Stimulated activated CD8-positive, alpha-beta memory T cell treated with anti-CD3 and anti-CD28 coated beads, Interleukin-15, amount 100 ng/mL, for 4 hours (primary cell): ENCODE results near the gene ZBTB8OS.

Experiments used
- DNase-seq, 2 donors: peaks; one replicate each; pipeline ENCODE4 v3.0.0-alpha.2; 2020; ENCODE audit warnings: low read depth in 2 of 2

The ZBTB8OS gene

DNA sequence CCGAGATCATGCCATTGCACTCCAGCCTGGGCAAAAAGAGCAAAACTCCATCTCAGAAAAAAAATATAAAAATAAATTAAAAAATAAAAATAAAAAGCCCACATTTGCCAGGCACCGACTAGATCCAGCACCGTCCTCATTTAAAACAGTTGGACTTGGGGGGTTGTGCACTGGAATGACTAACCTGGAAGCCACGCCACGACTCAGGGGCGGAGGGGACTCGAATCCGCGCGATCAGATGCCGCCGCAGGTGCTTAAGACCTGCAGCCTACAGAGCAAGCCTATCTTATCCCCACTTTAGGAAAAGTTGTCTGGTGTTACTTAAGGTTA is 38.5 kb downstream of the ZBTB8OS start:
- no peak for DNase-seq

DNA sequence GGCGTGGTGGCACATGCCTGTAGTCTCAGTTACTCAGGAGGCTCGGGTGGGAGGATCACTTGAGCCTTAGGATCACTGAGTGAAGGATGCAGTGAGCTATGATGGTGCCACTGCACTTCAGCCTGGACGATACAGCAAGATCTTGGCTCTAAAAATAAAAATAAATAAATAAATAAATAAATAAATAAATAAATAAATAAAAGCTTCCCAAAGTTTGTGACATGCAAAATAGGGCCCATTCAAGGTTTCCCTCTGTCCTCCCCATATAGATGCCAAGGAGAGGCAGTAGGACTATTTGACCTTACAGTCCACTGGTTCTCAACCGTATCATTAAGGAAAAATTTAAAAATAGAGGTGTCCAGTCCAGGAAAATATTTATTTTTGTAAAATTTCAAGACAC is 41.2 kb downstream of the ZBTB8OS start:
- no peak for DNase-seq

DNA sequence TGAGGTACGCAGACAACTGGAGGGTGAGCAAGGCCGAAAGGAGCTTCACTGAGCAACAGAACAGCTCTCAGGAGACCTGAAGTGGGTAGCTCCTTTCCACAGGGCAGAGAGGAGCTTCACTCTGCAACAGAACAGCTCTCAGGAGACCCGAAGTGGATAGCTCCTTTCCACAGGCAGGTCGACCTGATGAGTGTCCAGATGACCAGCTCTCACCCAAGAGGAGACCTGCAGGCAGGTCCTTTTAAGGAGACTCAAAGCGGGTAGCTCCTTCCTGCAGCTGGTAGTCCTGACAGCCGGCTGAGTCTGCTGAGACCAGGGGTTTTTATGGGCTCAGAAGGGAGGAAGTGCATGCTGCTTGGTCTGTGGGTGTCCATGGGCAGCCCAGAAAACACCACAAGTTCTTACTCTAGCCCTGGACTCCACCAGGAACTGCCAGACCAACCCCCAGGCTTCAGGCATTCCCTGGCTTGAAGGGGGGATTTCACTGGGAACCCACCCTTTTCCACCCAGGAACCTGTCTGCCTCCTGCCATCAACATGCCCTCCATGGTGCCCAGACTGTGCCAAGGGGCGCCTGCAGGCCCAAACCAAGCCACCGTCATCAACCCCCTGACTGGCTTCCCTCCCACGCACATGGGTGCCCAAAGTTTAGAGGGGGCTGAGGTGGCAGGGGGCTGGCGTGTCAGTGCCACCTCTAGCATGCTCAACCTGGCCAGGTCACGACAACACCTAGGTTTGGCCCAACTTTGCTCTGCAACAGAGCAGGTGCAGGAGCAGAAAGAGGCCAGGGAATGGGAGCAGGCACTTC is 43.6 kb downstream of the ZBTB8OS start:
- DNase-seq, result no peak

DNA sequence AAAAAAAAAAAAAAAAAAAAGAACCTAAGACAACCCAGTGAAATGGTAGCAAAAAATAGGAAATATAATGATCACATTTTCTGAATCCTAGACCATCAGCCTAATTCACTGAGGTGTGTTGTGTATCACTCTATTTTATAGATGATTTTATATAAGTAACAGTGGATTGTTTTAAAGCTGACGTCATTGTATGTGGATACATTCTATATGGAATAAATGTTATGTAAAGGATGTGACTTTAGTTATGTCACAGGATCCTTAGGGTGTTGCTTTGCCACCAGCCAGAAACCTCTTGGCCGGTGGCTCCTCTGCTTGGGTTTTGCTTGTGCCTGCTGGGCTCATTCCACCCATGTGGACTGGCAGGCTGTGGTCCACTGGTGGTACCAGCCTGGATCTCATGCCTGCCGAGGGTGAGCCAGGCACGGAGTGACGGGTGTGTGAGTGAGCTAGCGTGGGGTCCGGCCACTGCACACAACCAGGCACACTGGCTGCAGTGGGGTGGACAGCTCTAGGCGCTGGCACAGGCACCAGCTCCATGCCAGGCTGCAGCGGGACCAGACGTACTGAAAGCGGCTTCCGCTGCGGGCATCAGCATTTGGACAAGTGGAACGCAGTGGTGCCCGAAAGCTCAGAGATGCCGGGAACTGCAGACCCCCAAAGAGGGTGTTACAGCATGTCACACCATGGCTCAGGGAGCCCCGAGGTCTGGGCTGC is 44.5 kb downstream of the ZBTB8OS start:
- DNase-seq, result no peak

GRCh38 chr1:32600034-32600433 is 50.3 kb downstream of the ZBTB8OS start:
- DNase-seq, result no peak

DNA sequence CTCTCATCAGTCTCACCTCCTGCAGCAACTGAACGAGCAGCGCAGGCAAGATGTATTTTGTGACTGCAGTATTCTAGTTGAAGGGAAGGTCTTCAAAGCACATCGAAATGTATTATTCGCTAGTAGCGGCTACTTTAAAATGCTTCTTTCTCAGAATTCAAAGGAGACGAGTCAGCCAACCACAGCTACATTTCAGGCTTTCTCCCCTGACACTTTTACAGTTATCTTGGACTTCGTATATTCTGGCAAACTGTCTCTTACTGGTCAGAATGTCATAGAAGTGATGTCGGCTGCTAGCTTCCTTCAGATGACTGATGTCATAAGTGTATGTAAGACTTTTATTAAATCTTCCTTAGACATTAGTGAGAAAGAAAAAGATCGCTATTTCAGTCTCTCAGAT is 57.4 kb downstream of the ZBTB8OS start:
- DNase-seq, result no peak

DNA sequence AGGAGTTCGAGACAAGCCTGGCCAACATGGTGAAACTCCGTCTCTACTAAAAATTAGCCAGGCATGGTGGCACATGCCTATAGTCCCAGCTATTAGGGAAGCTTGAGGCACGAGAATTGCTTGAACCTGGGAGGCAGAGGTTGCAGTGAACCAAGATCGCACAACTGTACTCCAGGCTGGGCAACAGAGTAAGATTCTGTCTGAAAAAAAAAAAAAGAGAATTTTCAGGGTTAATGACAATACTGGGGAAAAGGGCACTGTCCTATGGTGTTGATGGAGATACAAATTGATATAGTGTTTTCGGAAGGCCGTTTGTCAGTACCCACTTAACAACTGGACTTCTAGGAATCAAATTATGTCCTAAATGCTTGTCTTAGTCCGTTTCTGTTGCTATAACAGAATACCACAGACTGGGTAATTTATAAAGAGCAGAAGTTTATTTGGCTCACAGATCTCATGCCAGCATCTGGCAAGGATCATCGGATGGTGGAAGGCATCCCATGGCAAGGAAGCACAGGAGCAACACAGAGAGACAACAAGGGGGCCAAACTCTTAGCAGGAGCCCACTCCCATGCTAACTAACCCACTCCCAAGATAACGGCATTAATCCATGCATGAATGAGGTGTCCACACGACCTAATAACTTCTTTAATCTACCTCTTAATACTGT is 69.9 kb downstream of the ZBTB8OS start:
- DNase-seq, result no peak
